ENCODE data around the gene DNAH17.
"Not testable (repeated sequence)": the region's sequence is repeated elsewhere in the genome, so short reads cannot be mapped to it uniquely, and the experiment has no call there.

Gene DNAH17

DNA sequence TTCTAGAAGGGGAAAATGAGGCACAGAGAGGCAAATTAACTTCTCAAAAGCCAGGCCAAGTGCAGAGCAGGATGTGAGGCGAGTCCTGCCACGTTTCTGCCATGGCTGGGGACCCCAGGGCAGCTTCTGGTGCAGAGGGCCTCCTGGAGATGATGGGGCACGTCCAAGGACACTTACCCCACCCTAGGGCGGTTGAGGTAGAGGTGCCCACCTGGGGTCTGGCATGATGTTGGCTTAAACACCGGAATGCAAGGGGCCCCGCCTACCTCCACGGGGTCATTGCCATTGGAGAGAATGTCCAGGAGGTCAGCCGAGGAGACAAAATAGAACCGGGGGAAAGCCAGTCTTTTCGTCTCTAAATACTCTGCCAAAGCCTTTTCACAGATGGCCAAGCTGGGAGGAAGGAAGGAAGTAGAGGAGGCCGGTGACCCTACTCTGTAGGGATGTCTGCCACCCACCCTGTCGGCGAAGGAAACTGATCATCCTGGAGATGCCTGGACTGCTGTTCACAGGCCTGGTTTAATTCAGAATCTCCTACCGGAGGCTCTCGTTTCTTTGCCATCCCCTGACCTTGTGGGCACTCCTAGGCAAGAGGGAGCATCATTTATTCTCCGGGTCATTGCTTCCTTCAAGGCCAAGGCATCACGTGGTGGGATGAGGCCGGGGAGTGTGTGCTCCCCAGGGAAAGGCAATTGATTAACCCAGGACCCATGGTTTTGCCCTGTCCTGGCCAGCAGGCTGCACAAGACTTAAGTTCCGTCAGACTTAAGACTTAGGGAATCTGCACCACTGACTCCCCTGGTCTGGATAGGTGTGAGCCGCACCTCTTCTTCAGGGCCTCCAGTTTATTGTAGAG lies 70.5 kb downstream of the DNAH17 start:
- no peak overlapping the region for H3K4me3 ChIP-seq (ENCODE audit: low read length)
- no peaks in the 10 kb centered on the region for H3K9me3 ChIP-seq (ENCODE audit: control insufficient read depth, insufficient read depth, low read length)
- no peaks in the 10 kb centered on the region for H3K4me1 ChIP-seq (ENCODE audit: control insufficient read depth, insufficient read depth, low read length)
- H3K27ac ChIP-seq (ENCODE audit: low read length), result no peak overlapping the region
- DNase-seq (ENCODE audit: low read depth, low spot score), result no peak
- no CpG with 5 or more reads among the region's 20 CpGs for WGBS (ENCODE audit: insufficient coverage, insufficient read length)
- no peaks in the 10 kb centered on the region for H3K36me3 ChIP-seq (ENCODE audit: control insufficient read depth, insufficient read depth, low read length)
- H3K27me3 ChIP-seq (ENCODE audit: control insufficient read depth, insufficient read depth, low read length), result no peaks in the 10 kb centered on the region

- Histone ChIP-seq H3K4me1 (ENCODE audit: control insufficient read depth, insufficient read depth, low read length) (no peaks in the 10 kb centered on the region), H3K4me3 (ENCODE audit: low read length) (no peak overlapping the region), H3K27me3 (ENCODE audit: control insufficient read depth, insufficient read depth, low read length) (no peaks in the 10 kb centered on the region), H3K27ac (ENCODE audit: low read length) (no peak overlapping the region), H3K9me3 (ENCODE audit: control insufficient read depth, insufficient read depth, low read length) (no peaks in the 10 kb centered on the region), H3K36me3 (ENCODE audit: control insufficient read depth, insufficient read depth, low read length) (no peaks in the 10 kb centered on the region)
- WGBS (ENCODE audit: insufficient coverage, insufficient read length), result no CpG with 5 or more reads among the region's 21 CpGs
- no peak for DNase-seq (ENCODE audit: low read depth, low spot score)
Measured at GRCh38 chr17:78504156-78504925, 72.9 kb downstream of the DNAH17 start.

DNA sequence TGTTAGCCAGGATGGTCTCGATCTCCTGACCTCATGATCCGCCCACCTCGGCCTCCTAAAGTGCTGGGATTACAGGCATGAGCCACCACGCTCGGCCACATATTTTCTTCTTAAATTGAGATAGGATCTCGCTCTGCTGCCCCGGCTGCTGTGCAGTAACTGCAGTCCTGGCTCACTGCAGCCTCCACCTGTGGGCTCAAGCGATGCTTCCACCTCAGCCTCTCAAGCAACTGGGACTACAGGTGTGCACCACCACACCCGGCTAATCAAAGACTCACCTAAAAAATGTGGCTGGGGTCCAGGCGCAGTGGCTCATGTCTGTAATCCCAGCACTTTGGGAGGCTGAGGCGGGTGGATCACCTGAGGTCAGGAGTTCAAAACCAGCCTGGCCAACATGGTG lies 73.8 kb downstream of the DNAH17 start:
- H3K36me3 ChIP-seq (ENCODE audit: control insufficient read depth, insufficient read depth, low read length); DNase-seq (ENCODE audit: low read depth, low spot score); H3K27me3 ChIP-seq (ENCODE audit: control insufficient read depth, insufficient read depth, low read length); H3K9me3 ChIP-seq (ENCODE audit: control insufficient read depth, insufficient read depth, low read length); H3K4me1 ChIP-seq (ENCODE audit: control insufficient read depth, insufficient read depth, low read length); H3K27ac ChIP-seq (ENCODE audit: low read length); H3K4me3 ChIP-seq (ENCODE audit: low read length): not testable (repeated sequence)
- WGBS (ENCODE audit: insufficient coverage, insufficient read length), result no CpG with 5 or more reads among the region's 11 CpGs

GRCh38 chr17:78502611-78503148 lies 74.5 kb downstream of the DNAH17 start:
- no peak for DNase-seq (ENCODE audit: low read depth, low spot score)
- Histone ChIP-seq H3K36me3 (ENCODE audit: control insufficient read depth, insufficient read depth, low read length) (no peaks in the 10 kb centered on the region), H3K27ac (ENCODE audit: low read length) (no peak overlapping the region), H3K9me3 (ENCODE audit: control insufficient read depth, insufficient read depth, low read length) (no peaks in the 10 kb centered on the region), H3K4me3 (ENCODE audit: low read length) (no peak overlapping the region), H3K27me3 (ENCODE audit: control insufficient read depth, insufficient read depth, low read length) (no peaks in the 10 kb centered on the region), H3K4me1 (ENCODE audit: control insufficient read depth, insufficient read depth, low read length) (peaks cover 2% of the 10 kb centered on the region; the same call in 1 of the 2 replicates)
- WGBS (ENCODE audit: insufficient coverage, insufficient read length), result no CpG with 5 or more reads among the region's 25 CpGs

DNA sequence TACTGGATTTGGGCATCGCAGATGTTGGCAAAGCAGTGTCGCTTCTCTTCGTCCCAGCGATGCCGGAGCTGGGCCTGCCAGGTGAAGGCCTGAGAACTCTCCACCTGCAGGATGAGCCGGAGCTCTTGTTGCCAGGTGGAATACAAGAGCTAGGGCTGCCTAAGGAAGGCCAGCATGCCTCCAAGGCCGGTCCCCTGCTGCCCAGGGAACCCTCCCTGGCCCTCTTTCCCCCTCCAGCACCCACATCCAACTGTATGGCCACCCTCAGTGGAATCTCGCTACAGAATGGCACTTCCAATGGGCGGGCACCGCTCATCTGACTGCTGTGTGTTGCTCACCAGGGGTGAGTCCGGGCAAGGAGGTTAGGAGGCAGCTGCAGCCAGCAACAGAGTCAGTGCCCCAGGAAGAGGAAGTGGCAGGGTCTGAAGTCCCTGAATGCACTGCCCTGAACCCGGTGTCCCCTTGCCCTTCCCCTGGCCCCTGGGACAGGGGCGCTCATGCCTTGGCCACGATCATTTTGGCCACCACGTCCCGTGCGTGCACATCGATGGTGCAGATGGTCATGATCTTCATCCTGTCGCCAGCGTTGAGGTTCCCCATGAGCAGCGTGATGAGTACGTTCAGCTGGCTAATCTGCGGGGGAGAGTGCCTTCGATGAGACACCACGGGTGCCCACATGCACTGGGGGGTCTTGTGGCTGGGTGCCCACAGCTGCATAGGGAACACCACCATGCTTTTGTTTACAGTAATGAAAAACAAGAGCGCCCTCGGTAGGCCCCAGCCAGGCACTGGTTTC lies 75.8 kb downstream of the DNAH17 start:
- no peak overlapping the region for H3K4me3 ChIP-seq (ENCODE audit: low read length)
- no CpG with 5 or more reads among the region's 27 CpGs for WGBS (ENCODE audit: insufficient coverage, insufficient read length)
- H3K4me1 ChIP-seq (ENCODE audit: control insufficient read depth, insufficient read depth, low read length), result peaks cover 2% of the 10 kb centered on the region; the same call in 1 of the 2 replicates
- no peaks in the 10 kb centered on the region for H3K27me3 ChIP-seq (ENCODE audit: control insufficient read depth, insufficient read depth, low read length)
- H3K27ac ChIP-seq (ENCODE audit: low read length), result no peak overlapping the region
- DNase-seq (ENCODE audit: low read depth, low spot score), result no peak
- no peaks in the 10 kb centered on the region for H3K9me3 ChIP-seq (ENCODE audit: control insufficient read depth, insufficient read depth, low read length)
- H3K36me3 ChIP-seq (ENCODE audit: control insufficient read depth, insufficient read depth, low read length), result no peaks in the 10 kb centered on the region

- H3K27me3 ChIP-seq (ENCODE audit: control insufficient read depth, insufficient read depth, low read length), result no peaks in the 10 kb centered on the region
Measured at GRCh38 chr17:78500806-78501205, 76.4 kb downstream of the DNAH17 start.

GRCh38 chr17:78499715-78500540 lies 77.3 kb downstream of the DNAH17 start:
- no peak overlapping the region for H3K4me3 ChIP-seq (ENCODE audit: low read length)
- H3K27me3 ChIP-seq (ENCODE audit: control insufficient read depth, insufficient read depth, low read length), result no peaks in the 10 kb centered on the region
- H3K27ac ChIP-seq (ENCODE audit: low read length), result no peak overlapping the region
- H3K36me3 ChIP-seq (ENCODE audit: control insufficient read depth, insufficient read depth, low read length), result no peaks in the 10 kb centered on the region
- DNase-seq (ENCODE audit: low read depth, low spot score), result no peak
- WGBS (ENCODE audit: insufficient coverage, insufficient read length), result no CpG with 5 or more reads among the region's 21 CpGs
- no peaks in the 10 kb centered on the region for H3K9me3 ChIP-seq (ENCODE audit: control insufficient read depth, insufficient read depth, low read length)
- H3K4me1 ChIP-seq (ENCODE audit: control insufficient read depth, insufficient read depth, low read length), result peaks cover 2% of the 10 kb centered on the region; the same call in 1 of the 2 replicates

More at GRCh38 chr17:78500806-78501205, 76.4 kb downstream of the DNAH17 start:
- peaks cover 2% of the 10 kb centered on the region; the same call in 1 of the 2 replicates for H3K4me1 ChIP-seq (ENCODE audit: control insufficient read depth, insufficient read depth, low read length)
- WGBS (ENCODE audit: insufficient coverage, insufficient read length), result no CpG with 5 or more reads among the region's 7 CpGs
- H3K9me3 ChIP-seq (ENCODE audit: control insufficient read depth, insufficient read depth, low read length), result no peaks in the 10 kb centered on the region
- no peaks in the 10 kb centered on the region for H3K36me3 ChIP-seq (ENCODE audit: control insufficient read depth, insufficient read depth, low read length)
- no peak overlapping the region for H3K27ac ChIP-seq (ENCODE audit: low read length)
- DNase-seq (ENCODE audit: low read depth, low spot score), result no peak
- H3K4me3 ChIP-seq (ENCODE audit: low read length), result no peak overlapping the region

- no peak overlapping the region for H3K4me3 ChIP-seq (ENCODE audit: low read length)
- DNase-seq (ENCODE audit: low read depth, low spot score), result no peak
- H3K9me3 ChIP-seq (ENCODE audit: control insufficient read depth, insufficient read depth, low read length), result no peaks in the 10 kb centered on the region
- no peaks in the 10 kb centered on the region for H3K36me3 ChIP-seq (ENCODE audit: control insufficient read depth, insufficient read depth, low read length)
- no CpG with 5 or more reads among the region's 17 CpGs for WGBS (ENCODE audit: insufficient coverage, insufficient read length)
- no peaks in the 10 kb centered on the region for H3K27me3 ChIP-seq (ENCODE audit: control insufficient read depth, insufficient read depth, low read length)
- peaks cover 2% of the 10 kb centered on the region; the same call in 1 of the 2 replicates for H3K4me1 ChIP-seq (ENCODE audit: control insufficient read depth, insufficient read depth, low read length)
- no peak overlapping the region for H3K27ac ChIP-seq (ENCODE audit: low read length)
Measured at GRCh38 chr17:78498848-78499247, 78.3 kb downstream of the DNAH17 start.

DNA sequence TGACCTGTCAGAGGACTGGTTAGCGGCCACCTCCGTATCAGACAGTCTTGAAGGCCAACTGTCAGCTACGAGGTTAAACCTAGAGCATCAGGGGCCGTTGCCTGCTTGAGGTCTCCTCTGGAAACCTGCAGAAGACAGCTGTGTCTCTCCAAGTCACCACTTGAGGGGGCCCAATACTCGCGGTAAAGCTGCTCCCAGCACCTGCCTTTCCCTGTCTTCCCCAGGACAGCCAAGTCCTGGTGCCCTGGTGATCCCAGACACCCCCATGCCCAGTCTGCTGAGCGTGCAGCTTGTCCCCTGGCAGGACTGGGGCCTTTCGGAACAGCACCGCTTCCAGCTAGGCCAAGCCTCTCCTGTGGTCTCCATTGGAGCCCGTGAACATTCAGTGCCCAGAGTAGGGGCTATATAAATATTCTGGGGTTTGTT lies 80.1 kb downstream of the DNAH17 start:
- Histone ChIP-seq H3K36me3 (ENCODE audit: control insufficient read depth, insufficient read depth, low read length) (no peaks in the 10 kb centered on the region), H3K4me1 (ENCODE audit: control insufficient read depth, insufficient read depth, low read length) (peaks cover 2% of the 10 kb centered on the region; the same call in 1 of the 2 replicates), H3K4me3 (ENCODE audit: low read length) (no peak overlapping the region), H3K27ac (ENCODE audit: low read length) (no peak overlapping the region), H3K27me3 (ENCODE audit: control insufficient read depth, insufficient read depth, low read length) (no peaks in the 10 kb centered on the region), H3K9me3 (ENCODE audit: control insufficient read depth, insufficient read depth, low read length) (no peaks in the 10 kb centered on the region)
- no CpG with 5 or more reads among the region's 10 CpGs for WGBS (ENCODE audit: insufficient coverage, insufficient read length)
- DNase-seq (ENCODE audit: low read depth, low spot score), result no peak

Measured in iPS DF 6.9 (cell line).